IMR-90 (cell line): ENCODE measurements around the gene COL15A1. TPM values are rescaled to one million over a fixed set of nuclear protein-coding genes. Genes with fewer than 3 reads are reported as not detected.

Experiments
- ATAC-seq: fragments of 200-7000 bp; cut with Tn5 transposase; 2 replicates; pipeline ENCODE4 v1.9.1; 2020; ENCODE audit warnings: low read depth, mild to moderate bottlenecking, moderate library complexity
- BruUV-seq: library from RNA; stranded (reverse); fragments of 400-500 nt; replicated peaks from 2 replicates; lab custom pipeline; 2021; lab: Mats Ljungman, UMichigan
- CTCF ChIA-PET: fragments of 300-600 bp; formaldehyde crosslinking; extraction: SDS; loops from one replicate; lab custom pipeline; 2021; ENCODE audit warnings: antibody characterized with exemption; lab: Yijun Ruan, JAX
- POLR2A ChIA-PET: fragments of 300-600 bp; sonication (Branson Sonifier 250); formaldehyde crosslinking; loops from one replicate; lab custom pipeline; 2022; ENCODE audit warnings: antibody characterized with exemption; ENCODE audit not compliant: unreplicated experiment; lab: Charles Lee
- DNase-seq: peaks from one replicate; pipeline ENCODE4 v3.0.0; 2013
- H2AFZ ChIP-seq: replicated peaks from 2 replicates; pipeline ENCODE3; 2013; ENCODE audit warnings: low read length, mild to moderate bottlenecking; ENCODE audit not compliant: poor library complexity
- H2AK5ac ChIP-seq: 2 replicates; pipeline ENCODE4 v1.6.1; 2013; ENCODE audit warnings: low read depth, low read length, inconsistent platforms
- H2AK9ac ChIP-seq: replicated peaks from 2 replicates; pipeline ENCODE3; 2013; ENCODE audit warnings: mild to moderate bottlenecking, low read depth, low read length, moderate library complexity; ENCODE audit not compliant: poor library complexity
- H2BK120ac ChIP-seq: 2 replicates; pipeline ENCODE4 v1.6.1; 2013; ENCODE audit warnings: low read depth, low read length, inconsistent platforms
- H2BK15ac ChIP-seq: 3 replicates; pipeline ENCODE4 v1.6.1; 2013; ENCODE audit warnings: low read depth, low read length, inconsistent platforms
- H2BK20ac ChIP-seq: 2 replicates; pipeline ENCODE4 v1.6.1; 2013; ENCODE audit warnings: low read depth, mild to moderate bottlenecking, inconsistent platforms, low read length, moderate library complexity
- H2BK5ac ChIP-seq: 2 replicates; pipeline ENCODE4 v1.6.1; 2013; ENCODE audit warnings: mild to moderate bottlenecking, low read depth, low read length, inconsistent platforms; ENCODE audit not compliant: poor library complexity, severe bottlenecking
- H3K14ac ChIP-seq: replicated peaks from 2 replicates; pipeline ENCODE4 v1.6.1; 2013; ENCODE audit warnings: low read depth, low read length, inconsistent platforms
- H3K18ac ChIP-seq: 2 replicates; pipeline ENCODE4 v1.6.1; 2013; ENCODE audit warnings: low read depth, low read length, control low read depth
- H3K23ac ChIP-seq: 2 replicates; pipeline ENCODE4 v1.6.1; 2013; ENCODE audit warnings: low read depth, low read length, inconsistent platforms
- H3K27ac ChIP-seq: 2 replicates; pipeline ENCODE4 v1.5.1; 2013; ENCODE audit warnings: mild to moderate bottlenecking, control low read depth, low read length; ENCODE audit not compliant: insufficient read depth
- H3K27me3 ChIP-seq: 2 replicates; pipeline ENCODE4 v1.6.1; 2013; ENCODE audit warnings: low read length; ENCODE audit not compliant: control insufficient read depth, insufficient read depth
- H3K36me3 ChIP-seq: 2 replicates; pipeline ENCODE4 v1.6.1; 2013; ENCODE audit warnings: low read length, mixed read lengths; ENCODE audit not compliant: control insufficient read depth, insufficient read depth
- H3K4ac ChIP-seq: 2 replicates; pipeline ENCODE4 v1.6.1; 2013; ENCODE audit warnings: low read depth, low read length, inconsistent platforms
- H3K4me1 ChIP-seq: 2 replicates; pipeline ENCODE4 v1.6.1; 2013; ENCODE audit warnings: low read length, mixed read lengths; ENCODE audit not compliant: control insufficient read depth, insufficient read depth
- H3K4me2 ChIP-seq: 2 replicates; pipeline ENCODE4 v1.6.1; 2013; ENCODE audit warnings: low read depth, mild to moderate bottlenecking, control low read depth, low read length, moderate library complexity
- H3K4me3 ChIP-seq: 2 replicates; pipeline ENCODE4 v1.5.1; 2013; ENCODE audit warnings: low read depth, mild to moderate bottlenecking, control low read depth, low read length, moderate library complexity; ENCODE audit not compliant: insufficient read depth
- H3K56ac ChIP-seq: 2 replicates; pipeline ENCODE4 v1.6.1; 2013; ENCODE audit warnings: low read length, inconsistent platforms; ENCODE audit not compliant: insufficient read depth; ENCODE audit errors: extremely low read depth
- H3K79me1 ChIP-seq, 2 experiments: 2 replicates each; pipeline ENCODE4 v1.6.1; 2013; ENCODE audit warnings: low read length in 2 of 2, inconsistent platforms in 1 of 2, low read depth in 1 of 2
- H3K9ac ChIP-seq: 2 replicates; pipeline ENCODE4 v1.6.1; 2013; ENCODE audit warnings: low read depth, low read length, control low read depth
- H3K9me1 ChIP-seq: 2 replicates; pipeline ENCODE4 v1.6.1; 2013; ENCODE audit warnings: low read length, inconsistent platforms; ENCODE audit not compliant: insufficient read depth
- H3K9me3 ChIP-seq: 2 replicates; pipeline ENCODE4 v1.6.1; 2013; ENCODE audit warnings: low read length; ENCODE audit not compliant: control insufficient read depth, insufficient read depth
- H4K20me1 ChIP-seq: 2 replicates; pipeline ENCODE4 v1.6.1; 2013; ENCODE audit warnings: low read length, inconsistent platforms; ENCODE audit not compliant: insufficient read depth
- H4K5ac ChIP-seq: 2 replicates; pipeline ENCODE4 v1.6.1; 2013; ENCODE audit warnings: mild to moderate bottlenecking, low read depth, low read length, control low read depth
- H4K8ac ChIP-seq, 2 experiments: 2 replicates each; pipeline ENCODE4 v1.6.1; 2013; ENCODE audit warnings: low read depth in 2 of 2, low read length in 2 of 2, control low read depth in 1 of 2, inconsistent platforms in 1 of 2
- H4K91ac ChIP-seq: 2 replicates; pipeline ENCODE4 v1.6.1; 2013; ENCODE audit warnings: low read depth, low read length, inconsistent platforms; ENCODE audit not compliant: insufficient read depth
- BHLHE40 ChIP-seq: fragments of 150-350 bp; IDR thresholded peaks from 2 replicates; pipeline ENCODE4 v1.6.1; 2016; ENCODE audit warnings: mild to moderate bottlenecking, low read depth, low read length
- CEBPB ChIP-seq: IDR thresholded peaks from 2 replicates; pipeline ENCODE4 v1.6.1; 2012; ENCODE audit warnings: low read depth, low read length, improper control_type of control experiment
- FOS ChIP-seq: fragments of 150-350 bp; IDR thresholded peaks from 2 replicates; pipeline ENCODE4 v1.6.1; 2016; ENCODE audit warnings: low read depth, low read length
- RFX5 ChIP-seq: IDR thresholded peaks from 2 replicates; pipeline ENCODE4 v1.8.0; 2012; ENCODE audit warnings: low read depth, mild to moderate bottlenecking, low read length, moderate library complexity
- WGBS, 2 experiments: methylation state at CpG; one replicate each; pipeline versions ENCODE4 v1.1.5 to v1.1.7; 2013; ENCODE audit warnings: missing lambda C conversion rate in 2 of 2; ENCODE audit not compliant: insufficient read length in 1 of 2; ENCODE audit errors: extremely low coverage in 2 of 2; 5-methylcytosine and 5-hydroxymethylcytosine counted together
- dilution Hi-C: fragments of 300-500 bp; cut with HindIII; formaldehyde crosslinking; loops from one replicate; pipeline ENCODE4 v1.14.3; 2018; ENCODE audit warnings: low sequenced_read_pairs; ENCODE audit not compliant: unreplicated experiment
- in situ Hi-C: fragments of 300-500 bp; cut with MboI; formaldehyde crosslinking; loops from 3 replicates; pipeline ENCODE4 v1.14.3; 2019; ENCODE audit warnings: low sequenced_read_pairs, inconsistent platforms, mixed read lengths
- intact Hi-C: fragments of 100-400 bp; cut with micrococcal nuclease; formaldehyde crosslinking; loops from 2 replicates; pipeline ENCODE4 v1.10.0; 2022
- polyA plus RNA-seq, 3 experiments: library from polyadenylated mRNA; depleted of rRNA; stranded (reverse); fragments of >200 nt; gene quantifications; 2 replicates each; pipeline ENCODE4 v1.2.3, GENCODE V29; 2012; ENCODE audit warnings: low replicate concordance in 1 of 3
- total RNA-seq: library from RNA; depleted of rRNA; stranded (reverse); fragments of >200 nt; gene quantifications from 2 replicates; pipeline ENCODE4 v1.2.3, GENCODE V29; 2012
- TF ChIP-seq, protein P1 (sequence below): conservative IDR thresholded peaks from 2 replicates; pipeline ENCODE4 v1.5.1; 2012; ENCODE audit warnings: mild to moderate bottlenecking, low read depth, low read length, improper control_type of control experiment

COL15A1 gene
- total and polyA plus RNA-seq, 2 of the 4 experiments (the other 2 are of a cell fraction): 2.2 to 3.7 TPM

DNA sequence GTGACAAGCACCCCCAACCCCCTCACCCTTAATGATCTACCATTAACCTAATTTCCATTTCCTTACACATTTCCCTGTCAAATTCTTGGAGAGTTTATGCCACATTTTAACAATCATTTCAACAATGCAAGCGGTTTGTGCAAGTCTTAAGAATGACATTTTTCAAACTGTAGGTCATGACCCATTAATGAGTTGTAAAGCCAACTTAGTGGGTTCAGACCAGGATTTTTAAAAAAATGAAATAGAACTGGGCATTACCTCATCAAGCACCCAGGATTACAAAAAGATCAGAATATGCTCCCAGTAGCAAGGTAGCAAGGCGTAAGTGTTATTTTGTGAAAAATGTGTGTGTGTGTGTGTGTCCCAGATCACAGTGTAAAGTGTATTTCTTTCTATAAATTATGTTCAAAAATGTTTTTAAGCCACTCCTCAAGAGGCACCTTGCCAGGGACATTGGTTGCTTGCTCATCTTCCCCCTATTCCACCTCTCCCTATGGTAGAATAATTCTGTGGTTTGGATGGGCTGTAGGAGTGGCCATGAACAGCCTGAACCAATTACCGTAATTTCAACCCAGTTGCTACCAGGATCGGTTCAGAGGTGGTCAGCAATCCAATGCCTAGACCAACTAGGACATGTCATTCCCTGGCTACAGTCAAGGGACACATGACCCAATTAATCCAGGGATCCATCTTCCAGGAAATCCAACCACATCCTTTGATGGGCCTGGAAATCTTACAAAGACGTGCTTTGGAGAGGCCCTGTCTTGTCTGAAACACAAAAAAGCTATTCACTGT lies 146.8 kb downstream of the COL15A1 start:
- H4K20me1 ChIP-seq: no peaks in the 10 kb centered on the region
- H2AK5ac ChIP-seq: no peak overlapping the region
- CTCF ChIA-PET: no interaction called here
- no peak overlapping the region for H3K4me3 ChIP-seq
- H3K56ac ChIP-seq: no peak overlapping the region
- no peak overlapping the region for H3K18ac ChIP-seq
- no peak overlapping the region for H4K91ac ChIP-seq
- H3K23ac ChIP-seq: no peak overlapping the region
- in situ Hi-C loops (no loop called here), intact Hi-C loops (no loop called here), dilution Hi-C loops (no loop called here)
- H2AK9ac ChIP-seq: no peak overlapping the region
- no peak overlapping the region for H3K9ac ChIP-seq
- no peak overlapping the region for H4K5ac ChIP-seq
- DNase-seq: no peak
- H2AFZ ChIP-seq: no peak overlapping the region
- H2BK20ac ChIP-seq: no peak overlapping the region
- ATAC-seq: no peak
- H2BK15ac ChIP-seq: no peak overlapping the region
- H3K36me3 ChIP-seq: no peaks in the 10 kb centered on the region
- TF ChIP-seq, protein P1, sequence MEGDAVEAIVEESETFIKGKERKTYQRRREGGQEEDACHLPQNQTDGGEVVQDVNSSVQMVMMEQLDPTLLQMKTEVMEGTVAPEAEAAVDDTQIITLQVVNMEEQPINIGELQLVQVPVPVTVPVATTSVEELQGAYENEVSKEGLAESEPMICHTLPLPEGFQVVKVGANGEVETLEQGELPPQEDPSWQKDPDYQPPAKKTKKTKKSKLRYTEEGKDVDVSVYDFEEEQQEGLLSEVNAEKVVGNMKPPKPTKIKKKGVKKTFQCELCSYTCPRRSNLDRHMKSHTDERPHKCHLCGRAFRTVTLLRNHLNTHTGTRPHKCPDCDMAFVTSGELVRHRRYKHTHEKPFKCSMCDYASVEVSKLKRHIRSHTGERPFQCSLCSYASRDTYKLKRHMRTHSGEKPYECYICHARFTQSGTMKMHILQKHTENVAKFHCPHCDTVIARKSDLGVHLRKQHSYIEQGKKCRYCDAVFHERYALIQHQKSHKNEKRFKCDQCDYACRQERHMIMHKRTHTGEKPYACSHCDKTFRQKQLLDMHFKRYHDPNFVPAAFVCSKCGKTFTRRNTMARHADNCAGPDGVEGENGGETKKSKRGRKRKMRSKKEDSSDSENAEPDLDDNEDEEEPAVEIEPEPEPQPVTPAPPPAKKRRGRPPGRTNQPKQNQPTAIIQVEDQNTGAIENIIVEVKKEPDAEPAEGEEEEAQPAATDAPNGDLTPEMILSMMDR: no peak
- no peak for TF ChIP-seq RFX5
- TF ChIP-seq BHLHE40: no peak
- no peak for TF ChIP-seq CEBPB
- TF ChIP-seq FOS: no peak
- no peak overlapping the region for H3K27ac ChIP-seq
- no peak overlapping the region for H3K14ac ChIP-seq
- peaks cover 4% of the 10 kb centered on the region for H3K9me3 ChIP-seq
- no peak overlapping the region for H4K8ac ChIP-seq
- no TSS peak for BruUV-seq
- H3K27me3 ChIP-seq: 0 out of 2 replicates have a peak, but pooled peaks cover 2% of the 10 kb centered on the region
- H3K4me1 ChIP-seq: peaks cover 12% of the 10 kb centered on the region
- peaks cover 12% of the 10 kb centered on the region for H3K9me1 ChIP-seq
- H2BK120ac ChIP-seq: no peak overlapping the region
- H3K4me2 ChIP-seq: no peak overlapping the region
- WGBS, 2 experiments: no CpG with 5 or more reads among the region's 5 CpGs
- H3K4ac ChIP-seq: no peak overlapping the region
- no peak overlapping the region for H2BK5ac ChIP-seq
- POLR2A ChIA-PET: no interaction called here
- H3K79me1 ChIP-seq: no peaks in the 10 kb centered on the region
